HG02884 (cell line): ENCODE data around the gene CACNA1C.

Source experiments
- ATAC-seq: cut with Tn5 transposase; IDR thresholded peaks from one replicate; pipeline ENCODE4 v1.9.1; 2021; ENCODE audit warnings: mild to moderate bottlenecking, moderate library complexity; ENCODE audit not compliant: unreplicated experiment

The CACNA1C gene

DNA sequence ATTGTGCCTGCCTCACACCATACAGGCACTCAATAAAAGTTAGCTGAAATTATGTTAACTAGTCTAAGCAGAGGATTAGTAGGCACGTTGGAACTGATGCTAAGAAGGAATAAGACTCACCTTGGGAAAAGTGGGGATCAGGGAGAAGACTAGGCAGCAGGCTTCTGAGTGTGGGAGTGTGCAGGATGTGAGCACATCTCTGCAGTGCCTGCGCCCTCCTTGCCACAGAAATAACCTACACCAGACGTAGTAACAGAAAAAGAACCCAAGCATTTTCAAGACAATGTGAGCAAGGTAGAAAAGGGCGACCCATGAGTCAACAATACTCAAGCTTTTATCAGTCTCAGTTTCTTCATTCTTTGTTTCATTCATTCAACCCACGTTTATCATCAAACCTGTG is 113.9 kb downstream of the CACNA1C start:
- no peak for ATAC-seq

GRCh38 chr12:2167231-2167630 is 114.4 kb downstream of the CACNA1C start:
- ATAC-seq: no peak

DNA sequence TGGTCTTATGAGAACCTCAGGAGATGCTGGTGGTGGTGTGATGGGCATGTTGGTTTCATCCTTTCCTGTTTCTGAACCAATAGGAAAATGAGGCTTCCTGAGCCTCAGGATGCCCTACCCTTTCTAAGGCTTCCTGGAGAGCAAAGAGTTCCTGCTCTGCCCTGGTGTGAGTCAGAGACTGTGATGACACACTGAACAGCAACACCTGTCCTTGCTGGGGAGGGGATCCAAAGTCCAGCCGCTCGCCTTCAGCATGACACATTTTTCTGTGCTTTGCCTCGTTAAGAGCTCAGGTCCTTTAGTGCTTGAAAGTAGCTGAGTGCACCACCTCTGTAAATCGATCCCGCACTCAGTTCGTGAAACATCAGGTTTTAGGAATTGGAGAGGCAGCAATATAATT is 116.0 kb downstream of the CACNA1C start:
- ATAC-seq: no peak

DNA sequence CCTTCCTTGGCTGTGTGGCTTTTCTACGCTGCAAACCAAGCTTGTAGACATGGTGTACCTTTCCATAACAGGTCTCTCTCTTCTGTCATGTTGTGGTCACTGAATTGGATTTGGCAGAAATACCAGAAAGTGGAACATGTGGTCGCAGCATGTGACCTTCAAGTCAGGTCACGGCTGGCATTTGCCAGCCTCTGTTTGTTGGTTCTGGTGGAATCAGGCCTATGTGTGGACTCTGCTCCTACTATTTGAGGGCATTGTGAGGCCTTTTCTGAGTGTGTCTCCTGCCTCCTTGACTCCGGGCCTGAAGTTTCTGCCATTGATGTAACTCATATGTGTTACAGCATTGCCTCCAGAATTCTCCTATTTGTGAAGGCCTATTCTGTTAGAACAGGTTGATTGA is 116.7 kb downstream of the CACNA1C start:
- ATAC-seq: no peak

GRCh38 chr12:2169940-2170339 is 117.2 kb downstream of the CACNA1C start:
- ATAC-seq: no peak

GRCh38 chr12:2170376-2170775 is 117.6 kb downstream of the CACNA1C start:
- no peak for ATAC-seq

DNA sequence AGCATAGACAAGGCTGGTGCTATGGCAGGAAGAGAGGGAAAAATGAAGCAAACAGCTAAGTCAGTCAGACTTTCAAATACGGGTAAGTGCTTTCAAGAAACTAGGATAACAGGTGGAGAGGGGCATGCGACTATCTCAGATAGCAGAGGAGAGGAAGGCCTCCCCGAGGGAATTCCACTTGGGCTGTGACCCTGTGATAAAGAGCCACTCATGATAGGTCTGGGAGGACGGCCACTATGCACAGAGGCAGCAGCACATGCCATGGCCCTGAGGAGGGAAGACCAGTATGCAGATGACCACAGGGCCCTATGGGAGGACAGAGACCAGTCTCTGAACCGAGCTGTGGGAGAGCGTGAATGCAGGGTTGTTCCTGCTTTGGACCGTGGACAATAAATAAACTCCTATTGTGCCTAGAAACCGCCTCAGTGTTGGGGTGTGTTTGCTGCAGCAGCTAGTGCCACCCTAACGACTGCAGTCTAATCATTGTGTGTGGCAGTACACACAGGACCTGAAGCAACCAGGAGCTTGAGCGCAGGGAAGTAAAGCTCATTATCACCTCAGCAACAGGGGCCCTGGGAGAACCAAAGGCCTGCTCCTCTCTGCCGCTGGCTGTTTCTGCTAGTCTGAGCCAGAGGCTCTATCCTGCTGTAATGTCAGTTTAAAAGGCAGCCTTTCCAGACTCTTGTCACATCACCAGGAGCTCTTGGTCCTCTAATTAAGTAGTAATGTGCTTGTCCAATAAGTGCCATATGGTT is 119.1 kb downstream of the CACNA1C start:
- ATAC-seq: no peak

DNA sequence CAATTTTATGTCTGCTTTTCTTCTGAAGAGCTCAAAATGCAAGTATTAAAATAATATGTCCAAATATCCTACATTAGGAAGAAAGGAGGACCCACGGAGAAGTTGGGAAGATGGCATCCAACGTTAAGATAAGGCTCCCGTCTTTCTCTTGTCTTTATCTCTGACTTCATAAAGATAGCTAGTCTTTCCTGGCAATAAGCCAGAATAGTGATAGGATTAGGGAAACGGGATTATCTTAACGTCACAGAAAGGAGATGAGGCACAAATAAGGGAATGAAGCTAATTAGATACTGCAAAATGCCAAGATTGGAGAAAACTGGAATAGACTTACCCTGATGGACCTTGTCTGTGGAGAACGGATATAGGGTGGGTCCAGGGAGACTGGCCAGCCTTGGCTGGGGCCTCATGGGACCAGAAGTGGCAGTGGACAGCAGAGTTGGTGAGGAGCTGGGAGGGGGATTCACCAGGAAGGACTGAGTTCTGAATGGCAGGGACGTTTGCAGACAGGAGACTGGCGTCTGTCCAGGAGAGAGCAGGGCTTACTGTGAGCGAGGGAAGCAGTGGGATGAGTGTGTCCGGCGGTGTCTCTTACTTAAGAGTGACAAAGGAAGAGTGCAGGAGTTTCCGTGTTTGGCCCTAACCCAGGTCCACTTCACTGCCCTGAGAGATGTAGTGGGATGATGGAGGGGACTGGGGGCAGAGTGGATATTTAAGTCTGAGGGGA is 119.9 kb downstream of the CACNA1C start:
- ATAC-seq: no peak

DNA sequence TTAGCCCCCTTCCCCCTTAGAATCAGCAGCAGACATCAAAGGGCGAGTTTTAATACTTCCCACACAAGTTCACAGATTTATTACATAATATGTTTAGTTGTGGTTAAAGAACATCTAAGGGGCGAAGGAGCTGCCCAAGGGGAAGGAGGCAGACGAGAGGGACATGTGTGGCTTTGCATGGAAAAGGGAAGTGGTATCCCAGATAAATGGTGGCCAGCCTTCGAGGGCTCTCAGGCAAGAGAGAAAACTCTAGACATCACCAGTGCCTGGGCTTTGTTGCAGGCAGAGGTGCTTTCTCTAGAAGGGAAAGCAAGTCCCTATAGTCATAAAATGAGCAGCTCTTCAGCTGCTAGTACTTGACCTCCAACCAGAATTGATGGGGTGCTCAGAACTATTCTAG is 121.2 kb downstream of the CACNA1C start:
- ATAC-seq: no peak

DNA sequence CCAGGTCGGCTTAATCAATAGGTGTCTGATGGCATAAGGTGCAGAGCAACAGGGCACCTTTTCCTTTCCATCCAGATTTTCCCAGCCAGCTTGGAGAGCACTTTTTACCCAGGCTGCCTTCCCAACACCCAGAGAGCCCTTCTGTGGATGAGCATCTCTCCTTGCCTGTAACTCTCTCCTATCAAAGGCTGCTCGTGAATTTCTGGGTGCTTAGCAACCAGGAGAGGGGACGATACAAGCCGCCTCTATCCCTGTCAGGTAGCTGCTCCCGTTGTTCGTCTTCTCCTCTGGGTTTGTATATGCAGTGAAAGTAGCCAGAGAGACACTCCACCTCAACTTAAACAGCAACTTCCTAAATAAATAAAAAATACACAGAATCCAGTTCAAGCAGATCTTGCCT is 124.2 kb downstream of the CACNA1C start:
- no peak for ATAC-seq

- ATAC-seq: no peak
Observed at GRCh38 chr12:2177751-2178150, 125.0 kb downstream of the CACNA1C start.

GRCh38 chr12:2179058-2179457 is 126.3 kb downstream of the CACNA1C start:
- no peak for ATAC-seq

DNA sequence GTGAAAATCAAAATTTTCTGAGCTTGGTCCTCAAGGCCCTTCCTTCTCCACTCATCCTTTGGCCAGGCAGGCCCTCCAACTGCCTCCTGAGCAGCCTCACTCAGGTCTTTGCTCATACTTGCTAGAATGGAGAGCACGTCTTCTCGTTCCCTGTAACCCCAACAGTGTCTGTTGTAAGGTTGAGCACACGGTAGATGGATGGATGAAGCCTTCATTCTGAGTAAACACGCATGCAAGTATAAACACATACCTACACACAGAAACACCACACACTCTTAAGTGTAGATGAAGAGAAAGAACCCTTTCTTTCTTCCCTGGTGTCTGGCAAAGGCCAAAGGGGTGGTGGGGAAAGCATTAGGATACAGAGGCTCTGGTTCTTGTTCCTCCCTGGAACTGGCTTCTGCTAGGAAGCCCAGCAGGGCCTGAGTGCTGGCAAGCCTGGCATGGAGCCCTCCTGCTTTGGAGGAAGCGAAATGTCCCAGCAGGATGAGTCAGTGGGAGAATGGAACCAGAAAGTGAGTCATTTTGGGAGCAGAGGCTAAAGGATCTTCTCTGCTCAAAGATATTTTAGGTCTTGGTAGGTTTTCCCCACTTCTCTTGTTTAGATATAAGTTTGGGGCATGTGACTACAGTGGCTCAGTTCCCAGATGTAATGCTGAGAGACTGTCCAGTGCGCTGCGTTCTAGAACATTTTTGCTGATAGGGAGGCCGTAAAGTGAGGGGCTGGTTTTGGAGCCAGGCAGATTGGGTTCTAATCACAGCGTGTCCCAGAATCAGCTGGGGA is 127.4 kb downstream of the CACNA1C start:
- ATAC-seq: no peak

DNA sequence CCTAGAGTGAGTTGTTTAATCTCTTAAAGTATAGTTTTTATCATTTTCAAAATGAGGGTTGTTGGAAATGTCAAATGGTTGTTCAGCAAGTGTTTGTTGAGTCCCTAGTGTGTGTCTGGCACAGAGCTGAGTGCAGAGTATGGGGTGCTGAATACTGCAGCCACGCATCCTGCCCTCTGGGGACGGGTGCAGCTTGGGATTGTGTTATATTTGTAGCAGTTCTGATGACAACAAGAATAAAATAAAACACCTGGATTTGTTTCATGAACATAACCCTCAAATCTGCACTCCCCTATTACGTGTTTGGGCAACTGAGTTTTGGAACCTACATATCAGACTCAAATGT is 127.9 kb downstream of the CACNA1C start:
- ATAC-seq: no peak

DNA sequence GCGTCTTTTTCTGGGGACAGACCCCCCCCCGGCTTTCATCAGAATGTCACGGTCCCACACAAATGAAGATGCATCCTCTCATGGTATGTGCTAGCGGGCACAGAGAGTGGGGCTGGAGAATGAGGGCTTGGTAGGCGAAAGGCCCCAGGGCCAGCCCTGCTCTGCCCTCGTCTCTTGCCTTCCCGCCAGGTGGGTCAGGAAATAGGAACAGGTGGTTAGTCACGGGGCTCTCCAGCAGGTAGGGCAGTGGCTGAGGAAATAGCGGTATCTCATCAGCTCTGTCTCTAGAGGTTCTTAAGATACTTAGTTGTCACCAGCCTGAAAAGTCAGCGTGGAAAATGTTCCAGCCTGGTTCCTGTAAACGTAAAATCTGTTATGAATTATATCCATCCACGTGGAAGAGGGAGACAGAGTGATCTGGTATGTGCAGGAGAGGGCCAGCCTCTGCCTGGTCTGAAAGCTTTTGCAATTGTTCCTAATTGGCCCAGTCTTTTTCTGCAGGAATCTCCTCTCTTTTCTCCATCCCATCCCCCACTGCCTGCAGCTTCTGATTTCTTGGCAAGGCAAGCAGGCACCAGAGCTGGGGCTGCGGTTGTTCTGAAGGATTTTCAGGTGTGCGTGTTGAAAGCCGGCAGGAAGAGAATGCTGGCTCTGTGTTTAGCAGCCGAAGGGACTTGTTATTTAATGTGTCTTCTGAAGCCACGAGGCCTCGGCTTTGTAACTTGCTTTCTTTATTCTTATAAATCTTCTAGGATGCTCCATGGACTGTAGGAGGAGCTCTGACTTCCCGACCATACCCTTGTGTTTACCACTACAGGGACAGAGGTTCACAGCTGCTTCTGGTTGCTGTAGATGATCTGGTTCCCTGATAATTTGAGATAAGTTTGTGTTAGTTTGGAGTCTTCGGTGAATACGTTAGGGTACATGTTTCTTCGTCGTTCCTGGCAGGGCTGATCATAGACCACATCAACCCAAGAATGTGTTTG is 131.1 kb downstream of the CACNA1C start:
- ATAC-seq: no peak

- ATAC-seq: no peak
Observed at GRCh38 chr12:2185751-2186341, 133.1 kb downstream of the CACNA1C start.

- no peak for ATAC-seq
Observed at GRCh38 chr12:2187195-2187945, 134.6 kb downstream of the CACNA1C start.

DNA sequence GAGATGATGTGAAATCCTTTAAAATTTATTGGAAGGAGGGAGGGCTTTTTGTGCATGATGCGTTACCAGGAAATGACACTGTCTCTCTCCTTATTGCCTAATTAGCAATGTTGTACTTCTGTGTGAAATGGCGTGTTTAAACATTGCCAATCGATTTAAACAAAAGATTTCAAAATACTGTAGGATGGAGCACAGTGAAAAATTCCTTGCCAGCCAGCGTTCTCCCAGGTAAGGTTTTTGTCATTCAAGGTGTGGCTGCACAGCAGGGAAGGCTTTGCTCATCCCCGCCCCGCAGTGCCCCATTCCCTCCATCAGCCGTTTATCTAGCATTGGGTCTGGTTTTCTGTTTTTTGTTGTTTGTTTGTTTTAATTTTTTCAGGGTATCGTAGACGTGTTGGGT is 137.3 kb downstream of the CACNA1C start:
- no peak for ATAC-seq

DNA sequence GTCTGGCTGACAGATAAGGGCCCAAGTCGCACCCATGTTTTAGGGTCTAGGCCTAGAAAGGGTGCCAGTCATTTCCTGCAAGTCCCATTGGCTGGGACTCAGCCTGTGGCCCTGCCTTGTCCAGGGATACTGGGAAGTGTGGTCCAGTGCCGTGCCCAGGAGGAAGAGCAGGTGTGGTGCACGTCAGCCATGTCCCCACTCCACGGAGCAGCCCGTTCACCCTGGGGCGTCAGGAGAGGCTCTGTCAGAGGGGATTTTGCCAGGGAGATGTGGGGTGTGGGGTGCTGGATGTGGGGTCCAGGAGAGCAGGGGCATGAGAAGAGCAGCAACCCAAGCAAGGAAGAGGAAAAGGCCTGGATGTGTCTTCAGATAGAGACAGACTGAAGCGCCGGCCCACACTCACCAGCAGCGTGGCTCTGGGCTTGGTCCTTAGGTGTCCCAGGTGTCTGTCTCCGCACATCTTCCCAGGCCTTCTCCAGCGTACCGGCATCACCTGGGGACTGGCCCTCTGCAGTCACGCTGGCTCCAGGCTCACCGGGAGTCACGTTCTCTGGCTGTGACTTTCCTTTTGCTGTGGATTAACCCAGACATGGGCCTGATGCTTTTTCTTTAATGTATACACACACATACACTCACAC is 138.2 kb downstream of the CACNA1C start:
- no peak for ATAC-seq
